OCI-LY1 (cell line): ENCODE results near the gene UROS.

Experiments used
- EZH2 ChIP-seq: fragments of 200-600 bp; sonication (generic), shearing (Covaris generic); IDR thresholded peaks from 2 replicates; pipeline ENCODE4 v1.8.0; 2017; ENCODE audit warnings: borderline replicate concordance, mixed run types, mild to moderate bottlenecking, antibody characterized with exemption, low read length, moderate library complexity, mixed read lengths
- TF ChIP-seq, protein P1 (sequence below): fragments of 200-600 bp; sonication (generic), shearing (Covaris generic); IDR thresholded peaks from 2 replicates; pipeline ENCODE4 v1.5.1; 2017; ENCODE audit warnings: mild to moderate bottlenecking, antibody characterized with exemption, low read length, moderate library complexity, mixed read lengths

DNA sequence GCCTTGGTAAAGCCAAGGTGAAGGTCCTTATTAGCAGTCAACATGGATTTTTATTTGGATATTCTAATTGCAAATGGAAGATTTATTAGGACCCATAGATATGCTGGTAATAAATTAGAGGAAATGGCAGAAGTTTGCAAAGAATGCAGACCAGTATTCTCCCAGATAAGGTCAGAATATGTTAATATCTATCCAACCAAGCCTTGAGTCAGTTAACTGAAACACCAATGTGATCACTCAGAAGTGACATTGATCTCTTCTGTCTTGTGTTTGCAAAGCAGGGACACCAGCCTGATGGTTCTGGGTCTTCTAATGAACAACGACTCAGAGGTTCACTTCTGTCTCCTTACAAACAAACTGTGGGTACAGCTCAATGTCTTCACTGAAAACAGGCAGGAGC is 21.5 kb downstream of the UROS start:
- TF ChIP-seq, protein P1, sequence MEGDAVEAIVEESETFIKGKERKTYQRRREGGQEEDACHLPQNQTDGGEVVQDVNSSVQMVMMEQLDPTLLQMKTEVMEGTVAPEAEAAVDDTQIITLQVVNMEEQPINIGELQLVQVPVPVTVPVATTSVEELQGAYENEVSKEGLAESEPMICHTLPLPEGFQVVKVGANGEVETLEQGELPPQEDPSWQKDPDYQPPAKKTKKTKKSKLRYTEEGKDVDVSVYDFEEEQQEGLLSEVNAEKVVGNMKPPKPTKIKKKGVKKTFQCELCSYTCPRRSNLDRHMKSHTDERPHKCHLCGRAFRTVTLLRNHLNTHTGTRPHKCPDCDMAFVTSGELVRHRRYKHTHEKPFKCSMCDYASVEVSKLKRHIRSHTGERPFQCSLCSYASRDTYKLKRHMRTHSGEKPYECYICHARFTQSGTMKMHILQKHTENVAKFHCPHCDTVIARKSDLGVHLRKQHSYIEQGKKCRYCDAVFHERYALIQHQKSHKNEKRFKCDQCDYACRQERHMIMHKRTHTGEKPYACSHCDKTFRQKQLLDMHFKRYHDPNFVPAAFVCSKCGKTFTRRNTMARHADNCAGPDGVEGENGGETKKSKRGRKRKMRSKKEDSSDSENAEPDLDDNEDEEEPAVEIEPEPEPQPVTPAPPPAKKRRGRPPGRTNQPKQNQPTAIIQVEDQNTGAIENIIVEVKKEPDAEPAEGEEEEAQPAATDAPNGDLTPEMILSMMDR = no peak
- no peak for TF ChIP-seq EZH2
